ENCODE data around the gene SLC19A1. TPM values are rescaled to one million over a fixed set of nuclear protein-coding genes. Genes with fewer than 3 reads are reported as not detected.

SLC19A1 gene
- total RNA-seq, 1 donor from 2014 or later: 11.0 TPM

DNA sequence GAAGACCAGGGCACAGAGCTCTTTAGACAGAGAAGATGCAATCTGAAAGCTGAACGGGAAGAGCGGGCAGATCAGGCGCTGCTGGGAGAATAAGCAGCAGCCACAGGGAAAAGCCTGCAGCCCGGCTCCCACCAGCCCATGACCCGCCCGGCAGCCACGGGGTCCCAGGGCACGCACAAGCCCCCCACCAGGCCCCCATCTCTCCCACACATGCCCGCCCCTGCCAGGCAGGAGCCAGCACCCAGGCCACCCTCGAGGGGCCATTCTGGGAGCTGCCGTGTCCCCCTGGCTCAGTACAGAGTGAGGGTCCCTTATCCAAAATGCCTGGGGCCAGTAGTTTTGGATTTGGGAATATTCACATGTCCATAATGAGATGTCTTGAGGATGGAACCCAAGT lies 16.3 kb downstream of the SLC19A1 start:
- H3K9me3 Mint-ChIP-seq (ENCODE audit: unreplicated experiment): peaks cover 16% of the 10 kb centered on the region
- DNase-seq (ENCODE audit: extremely low spot score, unreplicated experiment): no peak
- TF ChIP-seq, protein P1, sequence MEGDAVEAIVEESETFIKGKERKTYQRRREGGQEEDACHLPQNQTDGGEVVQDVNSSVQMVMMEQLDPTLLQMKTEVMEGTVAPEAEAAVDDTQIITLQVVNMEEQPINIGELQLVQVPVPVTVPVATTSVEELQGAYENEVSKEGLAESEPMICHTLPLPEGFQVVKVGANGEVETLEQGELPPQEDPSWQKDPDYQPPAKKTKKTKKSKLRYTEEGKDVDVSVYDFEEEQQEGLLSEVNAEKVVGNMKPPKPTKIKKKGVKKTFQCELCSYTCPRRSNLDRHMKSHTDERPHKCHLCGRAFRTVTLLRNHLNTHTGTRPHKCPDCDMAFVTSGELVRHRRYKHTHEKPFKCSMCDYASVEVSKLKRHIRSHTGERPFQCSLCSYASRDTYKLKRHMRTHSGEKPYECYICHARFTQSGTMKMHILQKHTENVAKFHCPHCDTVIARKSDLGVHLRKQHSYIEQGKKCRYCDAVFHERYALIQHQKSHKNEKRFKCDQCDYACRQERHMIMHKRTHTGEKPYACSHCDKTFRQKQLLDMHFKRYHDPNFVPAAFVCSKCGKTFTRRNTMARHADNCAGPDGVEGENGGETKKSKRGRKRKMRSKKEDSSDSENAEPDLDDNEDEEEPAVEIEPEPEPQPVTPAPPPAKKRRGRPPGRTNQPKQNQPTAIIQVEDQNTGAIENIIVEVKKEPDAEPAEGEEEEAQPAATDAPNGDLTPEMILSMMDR (IDR thresholded peaks at IDR 0.05): no peak
- no peak overlapping the region for H3K27ac Mint-ChIP-seq (ENCODE audit: unreplicated experiment)
- peaks cover 11% of the 10 kb centered on the region for H3K36me3 Mint-ChIP-seq (ENCODE audit: unreplicated experiment)
- H3K27me3 Mint-ChIP-seq (ENCODE audit: unreplicated experiment): no peaks in the 10 kb centered on the region
- H3K4me3 Mint-ChIP-seq (ENCODE audit: unreplicated experiment): no peak overlapping the region
- no peaks in the 10 kb centered on the region for H3K4me1 Mint-ChIP-seq (ENCODE audit: unreplicated experiment)

GRCh38 chr21:45525153-45525909 lies 16.9 kb downstream of the SLC19A1 start:
- H3K4me1 Mint-ChIP-seq (ENCODE audit: unreplicated experiment): no peaks in the 10 kb centered on the region
- no peak for DNase-seq (ENCODE audit: extremely low spot score, unreplicated experiment)
- TF ChIP-seq, protein P1 (IDR thresholded peaks at IDR 0.05): no peak
- H3K36me3 Mint-ChIP-seq (ENCODE audit: unreplicated experiment): peaks cover 12% of the 10 kb centered on the region
- no peak overlapping the region for H3K27ac Mint-ChIP-seq (ENCODE audit: unreplicated experiment)
- H3K4me3 Mint-ChIP-seq (ENCODE audit: unreplicated experiment): no peak overlapping the region
- no peaks in the 10 kb centered on the region for H3K27me3 Mint-ChIP-seq (ENCODE audit: unreplicated experiment)
- peaks cover 17% of the 10 kb centered on the region for H3K9me3 Mint-ChIP-seq (ENCODE audit: unreplicated experiment)

- Mint-ChIP-seq H3K36me3 (ENCODE audit: unreplicated experiment) (peaks cover 18% of the 10 kb centered on the region), H3K27ac (ENCODE audit: unreplicated experiment) (no peak overlapping the region), H3K27me3 (ENCODE audit: unreplicated experiment) (no peaks in the 10 kb centered on the region), H3K9me3 (ENCODE audit: unreplicated experiment) (peaks cover 23% of the 10 kb centered on the region), H3K4me1 (ENCODE audit: unreplicated experiment) (no peaks in the 10 kb centered on the region), H3K4me3 (ENCODE audit: unreplicated experiment) (no peak overlapping the region)
- no peak for DNase-seq (ENCODE audit: extremely low spot score, unreplicated experiment)
- TF ChIP-seq, protein P1 (IDR thresholded peaks at IDR 0.05): no peak
Measured at GRCh38 chr21:45524756-45525152, 17.5 kb downstream of the SLC19A1 start.

GRCh38 chr21:45523411-45524101 lies 18.7 kb downstream of the SLC19A1 start:
- H3K4me1 Mint-ChIP-seq (ENCODE audit: unreplicated experiment): no peaks in the 10 kb centered on the region
- no peaks in the 10 kb centered on the region for H3K27me3 Mint-ChIP-seq (ENCODE audit: unreplicated experiment)
- no peak overlapping the region for H3K27ac Mint-ChIP-seq (ENCODE audit: unreplicated experiment)
- TF ChIP-seq, protein P1 (IDR thresholded peaks at IDR 0.05): no peak
- DNase-seq (ENCODE audit: extremely low spot score, unreplicated experiment): no peak
- H3K36me3 Mint-ChIP-seq (ENCODE audit: unreplicated experiment): peaks cover 30% of the 10 kb centered on the region
- no peak overlapping the region for H3K4me3 Mint-ChIP-seq (ENCODE audit: unreplicated experiment)
- H3K9me3 Mint-ChIP-seq (ENCODE audit: unreplicated experiment): peaks cover 35% of the 10 kb centered on the region

DNA sequence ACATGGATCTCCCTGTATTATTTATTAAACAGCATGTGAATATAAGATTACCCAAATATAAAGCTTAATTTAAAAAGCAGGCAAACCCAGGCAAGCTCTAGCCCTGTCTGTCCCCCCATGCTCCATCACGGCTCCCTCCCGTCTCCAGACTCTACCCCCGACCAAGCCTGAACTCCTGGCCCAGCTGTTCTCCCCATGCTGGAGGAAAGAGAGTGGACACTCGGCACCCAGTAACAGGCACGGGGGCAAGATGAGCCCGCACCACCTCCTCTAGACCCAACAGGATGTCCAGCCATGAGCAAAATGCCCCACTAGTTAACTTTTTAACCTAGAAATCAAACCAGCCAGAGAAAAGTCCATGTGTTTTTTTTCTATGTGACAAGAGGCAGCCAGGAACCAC lies 19.3 kb downstream of the SLC19A1 start:
- H3K9me3 Mint-ChIP-seq (ENCODE audit: unreplicated experiment): peaks cover 40% of the 10 kb centered on the region
- no peak overlapping the region for H3K4me3 Mint-ChIP-seq (ENCODE audit: unreplicated experiment)
- no peaks in the 10 kb centered on the region for H3K4me1 Mint-ChIP-seq (ENCODE audit: unreplicated experiment)
- DNase-seq (ENCODE audit: extremely low spot score, unreplicated experiment): no peak
- no peaks in the 10 kb centered on the region for H3K27me3 Mint-ChIP-seq (ENCODE audit: unreplicated experiment)
- H3K27ac Mint-ChIP-seq (ENCODE audit: unreplicated experiment): no peak overlapping the region
- TF ChIP-seq, protein P1 (IDR thresholded peaks at IDR 0.05): no peak
- peaks cover 34% of the 10 kb centered on the region for H3K36me3 Mint-ChIP-seq (ENCODE audit: unreplicated experiment)
